SK-N-SH (cell line): ENCODE measurements around the gene GIT2. TPM values are rescaled to one million over a fixed set of nuclear protein-coding genes. Genes with fewer than 3 reads are reported as not detected.

ENCODE experiments used
- CTCF ChIA-PET: fragments of 300-600, 350-600 bp; formaldehyde crosslinking; extraction: SDS; loops from one replicate; lab custom pipeline; 2021; lab: Yijun Ruan, JAX
- POLR2A ChIA-PET: fragments of 350-600 bp; sonication (Branson Sonifier 250); formaldehyde crosslinking; extraction: SDS; loops from one replicate; lab custom pipeline; 2020; ENCODE audit warnings: antibody characterized with exemption, inconsistent platforms; lab: Yijun Ruan, JAX
- DNase-seq: peaks from one replicate; pipeline ENCODE4 v3.0.0; 2012
- H2AFZ ChIP-seq: fragments of 200-600 bp; sonication (generic); 2 replicates; pipeline ENCODE4 v1.8.1; 2016; ENCODE audit warnings: antibody characterized with exemption, mild to moderate bottlenecking, low read depth
- H3F3A ChIP-seq: fragments of 200-600 bp; sonication (generic); replicated peaks from 2 replicates; pipeline ENCODE3; 2016; ENCODE audit warnings: antibody characterized with exemption, mild to moderate bottlenecking; ENCODE audit not compliant: insufficient read depth
- H3K27ac ChIP-seq, 2 experiments: fragments of 200-500 bp in 1 of 2; fragments of 200-600 bp in 1 of 2; sonication (Bioruptor generic) in 1 of 2; sonication (generic), shearing (Covaris generic) in 1 of 2; 2 replicates each; pipeline versions ENCODE4 v1.5.1 to v1.6.1; 2014 to 2016; ENCODE audit warnings: low read depth in 2 of 2, inconsistent platforms in 1 of 2, low read length in 1 of 2, mild to moderate bottlenecking in 1 of 2, mixed read lengths in 1 of 2
- H3K27me3 ChIP-seq: fragments of 200-600 bp; sonication (generic), shearing (Covaris generic); 2 replicates; pipeline ENCODE4 v1.6.1; 2016; ENCODE audit warnings: mixed run types; ENCODE audit not compliant: insufficient read depth
- H3K36me3 ChIP-seq, 2 experiments: fragments of 200-500 bp in 1 of 2; fragments of 200-600 bp in 1 of 2; sonication (Bioruptor generic) in 1 of 2; sonication (generic) in 1 of 2; replicated peaks in 1 of 2; 2 replicates each; pipeline versions ENCODE3 to v1.5.1; 2014 to 2016; ENCODE audit warnings: low read length in 1 of 2, mild to moderate bottlenecking in 1 of 2; ENCODE audit not compliant: insufficient read depth in 2 of 2, control insufficient read depth in 1 of 2
- H3K4me1 ChIP-seq, 2 experiments: fragments of 200-500 bp in 1 of 2; fragments of 200-600 bp in 1 of 2; sonication (Bioruptor generic) in 1 of 2; sonication (generic), shearing (Covaris generic) in 1 of 2; 2 replicates each; pipeline versions ENCODE4 v1.5.1 to v1.6.1; 2014 to 2016; ENCODE audit warnings: low read depth in 1 of 2, low read length in 1 of 2, mixed run types in 1 of 2; ENCODE audit not compliant: insufficient read depth in 2 of 2, control insufficient read depth in 1 of 2
- H3K4me2 ChIP-seq: fragments of 200-600 bp; sonication (generic), shearing (Covaris generic); 2 replicates; pipeline ENCODE4 v1.6.1; 2017; ENCODE audit warnings: mixed run types
- H3K4me3 ChIP-seq, 2 experiments: fragments of 200-500 bp in 1 of 2; fragments of 200-600 bp in 1 of 2; sonication (Bioruptor generic) in 1 of 2; sonication (generic), shearing (Covaris generic) in 1 of 2; 2 replicates each; pipeline versions ENCODE4 v1.5.1 to v1.8.1; 2014 to 2016; ENCODE audit warnings: low read depth in 2 of 2, inconsistent platforms in 1 of 2, low read length in 1 of 2, mild to moderate bottlenecking in 1 of 2, mixed read lengths in 1 of 2, moderate library complexity in 1 of 2
- H3K79me2 ChIP-seq: fragments of 200-600 bp; sonication (generic); 2 replicates; pipeline ENCODE4 v1.8.1; 2017; ENCODE audit warnings: mild to moderate bottlenecking; ENCODE audit not compliant: insufficient read depth
- H3K9ac ChIP-seq: fragments of 200-600 bp; sonication (generic); 2 replicates; pipeline ENCODE4 v1.6.1; 2017; ENCODE audit warnings: mixed run types
- H3K9me2 ChIP-seq: fragments of 200-600 bp; sonication (generic); 2 replicates; pipeline ENCODE4 v1.6.1; 2017; ENCODE audit warnings: mixed run types
- H3K9me3 ChIP-seq: fragments of 200-600 bp; sonication (generic); 2 replicates; pipeline ENCODE4 v1.6.1; 2017; ENCODE audit warnings: mixed run types, mild to moderate bottlenecking, moderate library complexity
- H4K20me1 ChIP-seq: fragments of 200-600 bp; sonication (generic); 2 replicates; pipeline ENCODE4 v1.6.1; 2017; ENCODE audit warnings: mild to moderate bottlenecking, mixed run types; ENCODE audit not compliant: insufficient read depth
- EP300 ChIP-seq, 2 experiments: IDR thresholded peaks; 2 replicates each; pipeline versions ENCODE4 v1.4.0 to v1.6.1; 2012; ENCODE audit warnings: borderline replicate concordance in 1 of 2, low read depth in 1 of 2, low read length in 1 of 2
- FOXJ3 ChIP-seq: sonication (generic); formaldehyde crosslinking; IDR thresholded peaks from 2 replicates; pipeline ENCODE4 v1.5.1; 2020; ENCODE audit warnings: mild to moderate bottlenecking, missing genetic modification reagents
- JUND ChIP-seq: IDR thresholded peaks from 2 replicates; pipeline ENCODE4 v1.4.0; 2012
- MEF2A ChIP-seq: IDR thresholded peaks from 2 replicates; pipeline ENCODE4 v1.4.0; 2012; ENCODE audit warnings: low read depth, borderline replicate concordance
- MXI1 ChIP-seq: IDR thresholded peaks from 2 replicates; pipeline ENCODE4 v1.6.1; 2012; ENCODE audit warnings: mild to moderate bottlenecking, low read depth, low read length, improper control_type of control experiment
- NRF1 ChIP-seq: IDR thresholded peaks from 2 replicates; pipeline ENCODE4 v1.6.1; 2012; ENCODE audit warnings: low read depth, mild to moderate bottlenecking, low read length
- PBX3 ChIP-seq: IDR thresholded peaks from 2 replicates; pipeline ENCODE4; 2012
- RAD21 ChIP-seq: IDR thresholded peaks from 2 replicates; pipeline ENCODE4 v1.6.1; 2012; ENCODE audit warnings: mild to moderate bottlenecking, low read length
- RCOR1 ChIP-seq: fragments of 150-350 bp; IDR thresholded peaks from 2 replicates; pipeline ENCODE4 v1.6.1; 2017; ENCODE audit warnings: antibody characterized with exemption, low read length
- RFX5 ChIP-seq: IDR thresholded peaks from 2 replicates; pipeline ENCODE4 v1.6.1; 2012; ENCODE audit warnings: mild to moderate bottlenecking, improper control_type of control experiment, low read length
- RXRA ChIP-seq: IDR thresholded peaks from 2 replicates; pipeline ENCODE4 v1.4.0; 2012; ENCODE audit warnings: low read depth, mild to moderate bottlenecking, borderline replicate concordance
- SMC3 ChIP-seq: IDR thresholded peaks from 2 replicates; pipeline ENCODE4 v1.6.1; 2012; ENCODE audit warnings: low read depth, low read length, improper control_type of control experiment
- TAF1 ChIP-seq: IDR thresholded peaks from 2 replicates; pipeline ENCODE4 v1.6.1; 2012; ENCODE audit warnings: low read depth, mild to moderate bottlenecking, low read length, moderate library complexity, borderline replicate concordance
- TCF12 ChIP-seq: IDR thresholded peaks from 2 replicates; pipeline ENCODE4 v1.4.0; 2012
- TEAD4 ChIP-seq: IDR thresholded peaks from 2 replicates; pipeline ENCODE4 v1.4.0; 2012; ENCODE audit warnings: mild to moderate bottlenecking, borderline replicate concordance; ENCODE audit not compliant: insufficient read depth
- ZBTB33 ChIP-seq: IDR thresholded peaks from 2 replicates; pipeline ENCODE4 v1.4.0; 2012; ENCODE audit warnings: low read depth, borderline replicate concordance
- WGBS: methylation state at CpG from one replicate; pipeline ENCODE4 v1.1.6; 2017; ENCODE audit warnings: low lambda C conversion rate; 5-methylcytosine and 5-hydroxymethylcytosine counted together
- polyA plus RNA-seq, 3 experiments: library from polyadenylated mRNA; depleted of rRNA; stranded (reverse); fragments of >200 nt; gene quantifications; 2 replicates each; pipeline ENCODE4 v1.2.3, GENCODE V29; 2012
- TF ChIP-seq, protein P1 (sequence below): IDR thresholded peaks from 2 replicates; pipeline ENCODE4 v1.4.0; 2012; ENCODE audit warnings: low read depth

GIT2 gene
- polyA plus RNA-seq, 1 of the 3 experiments (the other 2 are of a cell fraction): 21.2 TPM

- Histone ChIP-seq H3K27me3 (no peaks in the 10 kb centered on the region), H3K27ac (no peak overlapping the region), H3K9ac (no peak overlapping the region), H3K9me2 (no peaks in the 10 kb centered on the region), H3K4me3 (no peak overlapping the region), H3K4me2 (no peak overlapping the region), H3K4me1 (peaks cover 0 to 9% of the 10 kb centered on the region in 2 experiments; a peak in 3 of 4 replicates), H3K36me3 (peaks cover 38 to 45% of the 10 kb centered on the region in 2 experiments), H3K79me2 (peaks cover 48% of the 10 kb centered on the region; the same call in 1 of the 2 replicates), H3K9me3 (no peaks in the 10 kb centered on the region), H3F3A (peaks cover 52% of the 10 kb centered on the region), H4K20me1 (peaks cover 6% of the 10 kb centered on the region; the same call in 1 of the 2 replicates), H2AFZ (no peak overlapping the region)
- ChIA-PET CTCF (interaction anchor here (0.6 to 1.1 kb wide), 2 partner anchors 19 to 183 kb away, joined by 3 to 4 read pairs; no protein-coding TSS in a partner anchor), POLR2A (interaction anchor here (0.7 kb wide), 1 partner anchor 11 kb away, joined by 3 read pairs; no protein-coding TSS in a partner anchor)
- no peak for DNase-seq
- WGBS: 95% methylated on average over 7 of the region's 7 CpGs
- no peak for TF ChIP-seq RAD21
- no peak for TF ChIP-seq PBX3
- no peak for TF ChIP-seq TAF1
- no peak for TF ChIP-seq FOXJ3 (CRISPR knock-in tag)
- TF ChIP-seq MXI1: no peak
- no peak for TF ChIP-seq NRF1
- TF ChIP-seq, all 33 proteins: peak for 0
Measured at GRCh38 chr12:110035534-110036104, 39.5 kb upstream of the GIT2 start.

- Histone ChIP-seq H3K4me1 (no peaks in the 10 kb centered on the region; a peak in 1 of 4 replicates), H3K79me2 (peaks cover 41% of the 10 kb centered on the region; the same call in 1 of the 2 replicates), H3K9me3 (no peaks in the 10 kb centered on the region), H3K36me3 (peaks cover 43 to 62% of the 10 kb centered on the region in 2 experiments), H3K9ac (no peak overlapping the region), H3K4me3 (no peak overlapping the region), H3K27me3 (no peaks in the 10 kb centered on the region), H3F3A (peaks cover 44% of the 10 kb centered on the region), H3K9me2 (no peaks in the 10 kb centered on the region), H3K27ac (no peak overlapping the region), H4K20me1 (no peaks in the 10 kb centered on the region), H3K4me2 (no peak overlapping the region), H2AFZ (no peak overlapping the region)
- POLR2A ChIA-PET: no interaction called here
- DNase-seq: no peak
- CTCF ChIA-PET: interaction anchor here (1.1 to 2.0 kb wide), 3 partner anchors 9 to 34 kb away, joined by 3 to 4 read pairs (median 4); partner anchors contain the start of gene ANKRD13A
- TF ChIP-seq JUND (no peak), ZBTB33 (no peak), TAF1 (no peak), EP300 (IDR thresholded peaks at IDR 0.05; ENCODE audit: borderline replicate concordance in 1 of 2, low read depth in 1 of 2, low read length in 1 of 2) (no peak), MEF2A (no peak), TEAD4 (no peak), RFX5 (no peak), RCOR1 (no peak), RXRA (no peak), RAD21 (no peak), TCF12 (no peak), SMC3 (no peak)
- TF ChIP-seq, protein P1, sequence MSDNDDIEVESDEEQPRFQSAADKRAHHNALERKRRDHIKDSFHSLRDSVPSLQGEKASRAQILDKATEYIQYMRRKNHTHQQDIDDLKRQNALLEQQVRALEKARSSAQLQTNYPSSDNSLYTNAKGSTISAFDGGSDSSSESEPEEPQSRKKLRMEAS: no peak
- WGBS: 95% methylated on average over 3 of the region's 3 CpGs
Measured at GRCh38 chr12:110033888-110034287, 37.7 kb upstream of the GIT2 start.
